ENCODE data around the gene SPRR2A.
"Not testable (repeated sequence)": the region's sequence is repeated elsewhere in the genome, so short reads cannot be mapped to it uniquely, and the experiment has no call there.

The SPRR2A gene

DNA sequence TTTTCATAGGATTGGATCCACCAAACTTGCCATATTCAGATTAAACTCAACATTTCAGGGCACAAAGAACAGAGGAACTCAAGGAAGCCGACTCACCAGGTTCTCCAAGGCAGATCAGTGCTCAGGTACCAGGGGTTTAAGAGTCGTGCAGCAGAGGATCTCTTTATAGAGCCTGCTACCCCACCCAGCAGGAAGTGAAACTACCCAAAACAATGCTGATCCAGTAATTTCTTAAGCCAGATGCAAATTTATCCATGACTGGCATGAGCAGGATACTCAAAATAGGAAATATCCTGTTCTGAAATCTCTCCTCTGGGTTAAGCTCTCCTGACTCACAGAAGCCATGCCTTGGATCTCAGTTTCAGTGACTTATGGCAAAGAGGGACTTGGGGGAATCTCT lies at the start of gene SPRR2A:
Gene SPRR2A (minus strand): TSS at position 138 of the 400 bp plus-strand sequence. CDS start 777 bp downstream, outside the sequence.
- no peak for DNase-seq (ENCODE audit: extremely low read depth in 1 of 2, low read depth in 1 of 2)

- DNase-seq (ENCODE audit: extremely low read depth in 1 of 2, low read depth in 1 of 2), result no peak
These were observed 42.9 kb upstream of the SPRR2A start for GRCh38 chr1:153100245-153100644.

DNA sequence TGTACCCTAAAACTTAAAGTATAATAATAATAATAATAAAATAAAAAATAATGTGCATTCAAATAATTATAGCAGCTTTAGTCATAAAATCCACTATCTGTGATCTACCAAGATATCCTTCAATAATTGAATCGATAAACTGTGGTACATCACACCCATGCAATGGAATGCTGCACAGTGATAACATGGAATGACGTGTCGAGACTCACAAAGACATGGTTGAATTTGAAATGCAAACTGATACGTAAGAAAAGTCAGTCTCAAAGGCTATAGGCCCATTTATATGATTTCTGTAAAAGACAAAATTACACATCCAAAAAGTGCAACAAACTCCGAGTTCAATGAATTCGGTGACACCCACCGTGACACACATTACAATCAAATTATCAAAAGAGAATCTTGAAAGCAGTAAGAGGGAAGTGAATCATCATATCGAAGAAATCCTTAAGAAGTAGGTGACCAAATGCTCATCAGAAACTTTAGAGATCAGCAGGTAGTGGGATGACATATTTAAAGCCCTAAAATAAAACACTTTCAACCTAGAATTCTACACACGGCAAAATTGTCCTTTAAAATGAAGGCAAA lies 42.2 kb upstream of the SPRR2A start:
- no peak for DNase-seq (ENCODE audit: extremely low read depth in 1 of 2, low read depth in 1 of 2)

GRCh38 chr1:153095764-153096163 lies 38.5 kb upstream of the SPRR2A start:
- no peak for DNase-seq (ENCODE audit: extremely low read depth in 1 of 2, low read depth in 1 of 2)

GRCh38 chr1:153094426-153094825 lies 37.1 kb upstream of the SPRR2A start, which contains the start of gene SPRR2E:
Gene SPRR2E (minus strand): TSS chr1:153094526. CDS start chr1:153093751, 775 bp downstream.
- no peak for DNase-seq (ENCODE audit: extremely low read depth in 1 of 2, low read depth in 1 of 2)

DNA sequence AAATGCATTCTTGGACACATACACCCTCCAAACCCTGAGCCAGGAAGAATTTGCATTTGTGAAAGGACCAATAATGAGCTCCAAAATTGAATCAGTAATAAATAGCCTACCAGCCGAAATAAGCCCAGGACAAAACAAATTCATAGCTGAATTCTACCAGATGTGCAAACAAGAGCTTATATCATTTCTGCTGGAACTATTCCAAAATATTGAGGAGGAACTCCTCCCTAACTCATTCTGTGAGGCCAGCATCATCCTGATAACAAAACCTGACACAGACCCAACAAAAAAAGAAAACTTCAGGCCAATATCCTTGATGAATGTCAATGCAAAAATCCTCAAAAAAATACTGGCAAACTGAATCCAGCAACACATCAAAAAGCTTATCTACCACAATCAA lies 30.3 kb upstream of the SPRR2A start:
- no peak for DNase-seq (ENCODE audit: extremely low read depth in 1 of 2, low read depth in 1 of 2)

- no peak for DNase-seq (ENCODE audit: extremely low read depth in 1 of 2, low read depth in 1 of 2)
These were observed 24.4 kb upstream of the SPRR2A start for GRCh38 chr1:153081736-153082135.

DNA sequence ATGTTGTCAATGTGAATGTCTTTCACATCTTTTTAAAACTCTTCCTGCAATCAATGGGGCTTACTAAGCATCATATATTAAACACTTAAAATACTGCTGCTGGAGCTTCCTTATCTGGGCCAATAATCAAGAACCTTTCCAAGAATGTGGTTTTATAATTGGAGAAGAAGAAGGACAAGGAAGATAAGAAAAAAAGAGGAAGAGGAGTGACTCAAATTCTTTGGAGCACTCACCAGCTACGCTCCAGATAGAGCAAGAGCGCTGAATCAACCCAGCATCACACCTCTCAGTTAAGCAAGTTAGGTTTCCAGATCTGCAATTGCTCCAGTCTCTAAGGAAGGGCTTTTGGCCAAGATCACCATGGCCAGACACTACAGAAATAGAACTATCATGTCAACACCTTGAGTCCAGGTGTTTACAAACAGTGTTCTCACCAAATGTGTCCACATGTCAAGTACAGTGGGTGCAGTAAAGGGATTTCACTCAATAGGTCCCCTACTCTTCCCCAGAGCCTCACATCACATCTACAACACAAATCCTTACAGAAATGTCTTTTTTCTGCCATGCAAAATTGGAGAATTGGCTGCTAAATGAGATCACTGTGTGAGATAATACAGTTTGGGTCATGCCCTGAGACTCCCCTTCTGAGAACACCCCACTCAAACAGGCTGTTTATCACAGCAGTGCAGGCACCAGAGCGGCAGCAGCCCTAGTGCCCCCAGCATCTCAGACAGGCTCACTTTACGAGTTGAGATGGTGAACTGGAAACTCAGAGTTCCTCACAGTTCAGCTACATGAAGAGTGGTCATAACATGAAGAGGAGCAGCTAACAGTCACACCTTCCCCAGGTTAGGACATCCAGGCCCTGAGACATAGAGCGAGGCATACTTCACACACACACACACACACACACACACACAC lies 15.8 kb upstream of the SPRR2A start:
- DNase-seq (ENCODE audit: extremely low read depth in 1 of 2, low read depth in 1 of 2), result no peak

DNA sequence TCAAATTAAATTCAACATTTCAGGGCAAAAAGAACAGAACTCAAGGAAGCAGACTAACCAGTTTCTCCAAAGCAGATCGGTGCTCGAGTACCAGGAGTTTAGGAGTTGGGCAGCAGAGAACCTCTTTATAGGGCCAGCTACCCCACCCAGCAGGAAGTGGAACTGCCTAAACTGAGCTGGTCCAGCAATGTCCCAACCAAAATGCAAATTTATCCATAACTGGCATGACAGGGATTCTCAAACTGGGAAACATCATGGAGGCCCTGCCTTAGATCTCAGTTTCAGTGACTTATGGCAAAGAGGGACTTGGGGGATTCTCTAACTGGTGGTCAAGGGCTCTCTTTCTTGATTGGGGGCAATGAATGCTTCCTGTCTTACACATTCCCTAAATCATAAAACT lies 14.2 kb upstream of the SPRR2A start, which contains the start of gene SPRR2B:
Gene SPRR2B (minus strand): TSS at position 101 of the 400 bp plus-strand sequence. CDS start 772 bp downstream, outside the sequence.
- no peak for DNase-seq (ENCODE audit: extremely low read depth in 1 of 2, low read depth in 1 of 2)

DNA sequence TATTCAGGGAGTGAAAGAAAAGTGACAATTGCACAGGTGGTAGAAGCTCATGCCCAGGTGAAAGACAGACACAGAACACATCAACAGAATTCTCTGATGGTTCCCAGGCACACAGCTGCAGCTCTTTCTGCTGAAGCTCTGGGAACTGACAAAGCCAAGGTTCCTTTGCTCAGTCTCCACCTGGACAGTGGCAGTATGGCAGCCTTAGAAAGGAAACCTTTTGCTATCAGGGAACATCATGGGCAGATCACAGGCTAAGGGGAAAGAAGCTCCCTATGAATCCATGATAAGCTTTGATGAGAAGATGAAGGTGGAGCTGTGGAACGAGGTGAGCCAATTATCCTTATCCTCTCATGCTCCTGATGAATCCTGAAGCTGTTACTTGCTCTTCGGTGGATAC lies 12.9 kb upstream of the SPRR2A start:
- DNase-seq (ENCODE audit: extremely low read depth in 1 of 2, low read depth in 1 of 2), result no peak

- no peak for DNase-seq (ENCODE audit: extremely low read depth in 1 of 2, low read depth in 1 of 2)
These were observed 1.8 kb upstream of the SPRR2A start for GRCh38 chr1:153058826-153059784.

DNA sequence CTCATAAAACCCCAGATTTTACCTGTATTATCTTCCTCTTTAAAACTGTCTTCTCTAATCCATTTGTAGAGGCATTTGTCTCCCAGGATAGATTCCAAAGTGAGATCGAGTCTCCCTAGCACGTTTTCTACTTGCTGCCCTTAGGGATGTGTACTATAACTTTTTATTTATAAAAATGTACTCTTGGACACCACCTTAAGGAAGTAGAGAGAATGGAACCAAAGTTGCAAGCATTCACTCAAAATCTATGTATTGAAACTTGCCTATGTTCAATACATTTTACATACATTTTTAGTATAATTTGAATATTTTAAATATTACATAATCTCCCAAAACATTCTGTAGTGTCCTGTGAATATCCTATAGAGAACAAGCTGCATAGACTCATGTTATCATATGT lies 842 bp upstream of the SPRR2A start:
- DNase-seq (ENCODE audit: extremely low read depth in 1 of 2, low read depth in 1 of 2), result no peak

DNA sequence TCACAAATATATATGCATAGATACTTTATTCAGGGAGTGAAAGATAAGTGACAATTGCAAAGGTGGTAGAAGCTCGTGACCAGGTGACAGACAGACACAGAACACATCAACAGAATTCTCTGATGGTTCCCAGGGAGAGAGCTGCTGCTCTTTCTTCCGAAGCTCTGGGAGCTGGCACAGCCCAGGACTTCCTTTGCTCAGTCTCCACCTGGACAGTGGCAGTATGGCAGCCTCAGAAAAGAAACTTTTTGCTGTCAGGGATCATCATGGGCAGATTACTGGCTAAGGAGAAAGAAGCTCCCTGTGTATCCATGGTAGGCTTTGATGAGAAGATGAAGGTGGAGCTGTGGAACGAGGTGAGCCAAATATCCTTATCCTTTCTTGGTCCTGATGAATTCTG lies 1.2 kb downstream of the SPRR2A start:
- not testable (repeated sequence) for DNase-seq (ENCODE audit: extremely low read depth in 1 of 2, low read depth in 1 of 2)

DNA sequence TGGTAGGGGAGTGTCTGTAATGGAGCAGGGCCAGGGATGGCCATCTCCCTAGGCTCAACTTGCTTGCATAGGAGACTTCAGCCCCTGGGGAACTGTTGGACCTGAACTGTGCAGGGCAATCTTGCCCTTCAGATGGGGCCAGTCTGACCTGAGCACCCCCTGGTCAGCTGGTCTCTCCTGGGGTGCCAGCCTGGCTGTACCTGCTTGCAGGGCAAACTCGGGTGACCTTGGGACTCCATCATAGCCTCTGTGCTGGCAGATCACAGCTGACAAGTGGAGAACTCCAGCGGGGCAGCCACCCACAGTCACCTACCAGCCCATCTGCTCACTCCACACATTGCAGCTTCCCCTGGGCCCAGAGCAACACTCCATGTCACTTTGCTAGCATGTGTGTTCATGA lies 8.1 kb downstream of the SPRR2A start:
- DNase-seq (ENCODE audit: extremely low read depth in 1 of 2, low read depth in 1 of 2), result no peak

GRCh38 chr1:153040950-153041631 lies 16.2 kb downstream of the SPRR2A start, which contains the start of gene SPRR2D:
Gene SPRR2D (minus strand): TSS chr1:153041120. CDS start chr1:153040346, 774 bp downstream.
- no peak for DNase-seq (ENCODE audit: extremely low read depth in 1 of 2, low read depth in 1 of 2)

GRCh38 chr1:153035211-153035610 lies 22.1 kb downstream of the SPRR2A start:
- no peak for DNase-seq (ENCODE audit: extremely low read depth in 1 of 2, low read depth in 1 of 2)

- DNase-seq (ENCODE audit: extremely low read depth in 1 of 2, low read depth in 1 of 2), result no peak
These were observed 24.5 kb downstream of the SPRR2A start for GRCh38 chr1:153032677-153033308.

DNA sequence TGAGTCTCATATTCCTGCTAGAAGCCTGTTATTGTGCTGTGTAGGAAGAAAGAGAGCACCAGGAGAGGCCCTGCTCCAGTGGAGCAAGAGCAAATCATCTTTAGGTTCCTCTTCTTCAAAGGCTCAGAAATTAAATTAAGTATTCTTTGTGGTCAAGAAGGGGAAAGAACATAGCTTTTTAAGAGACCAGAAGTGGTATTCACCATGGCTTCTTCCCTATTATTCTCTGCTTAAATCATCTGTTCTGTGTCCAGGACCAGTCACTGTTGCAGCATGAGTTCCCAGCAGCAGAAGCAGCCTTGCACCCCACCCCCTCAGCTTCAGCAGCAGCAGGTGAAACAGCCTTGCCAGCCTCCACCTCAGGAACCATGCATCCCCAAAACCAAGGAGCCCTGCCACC lies 25.2 kb downstream of the SPRR2A start:
- DNase-seq (ENCODE audit: extremely low read depth in 1 of 2, low read depth in 1 of 2), result no peak

DNA sequence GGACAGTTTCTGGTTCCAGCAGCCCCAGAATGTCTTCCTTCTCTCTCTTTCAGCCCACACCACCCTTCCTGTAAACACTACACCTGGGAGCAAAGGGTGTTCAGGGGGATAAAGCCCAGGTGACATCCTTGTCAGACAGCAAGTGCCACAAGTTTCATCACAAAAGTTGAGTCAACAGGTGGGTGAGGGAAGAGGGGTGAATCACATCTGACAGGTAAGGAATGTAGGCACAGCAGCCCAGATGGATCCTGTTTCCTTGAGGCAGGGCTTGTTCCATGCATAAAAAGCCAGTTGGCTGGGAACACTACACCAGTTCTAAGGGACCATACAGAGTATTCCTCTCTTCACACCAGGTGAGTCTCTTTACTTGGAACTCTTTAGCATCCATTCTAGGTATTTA lies 26.4 kb downstream of the SPRR2A start, which contains the start of gene SPRR1B:
Gene SPRR1B (plus strand): TSS at position 309 of the 400 bp plus-strand sequence. CDS start 1,143 bp downstream, outside the sequence.
- DNase-seq (ENCODE audit: extremely low read depth in 1 of 2, low read depth in 1 of 2), result no peak

- DNase-seq (ENCODE audit: extremely low read depth in 1 of 2, low read depth in 1 of 2), result no peak
These were observed 28.5 kb downstream of the SPRR2A start for GRCh38 chr1:153028766-153029165.
